Osteocyte (in vitro differentiated cells): ENCODE measurements around the gene PDE11A. TPM values are rescaled to one million over a fixed set of nuclear protein-coding genes. Genes with fewer than 3 reads are reported as not detected.
A peak's percentile ranks its signal among the peaks of the same experiment; 100 is the strongest.

Experiments
- DNase-seq: peaks from one replicate; pipeline ENCODE4 v3.0.0; 2021; ENCODE audit warnings: mixed read lengths; ENCODE audit not compliant: unreplicated experiment; ENCODE audit errors: extremely low spot score
- H3K27ac Mint-ChIP-seq: one replicate; pipeline ENCODE4 v1.8.0; 2021; ENCODE audit warnings: mild to moderate bottlenecking, mixed read lengths; ENCODE audit not compliant: unreplicated experiment
- H3K27me3 Mint-ChIP-seq: one replicate; pipeline ENCODE4 v1.8.0; 2021; ENCODE audit warnings: mixed read lengths; ENCODE audit not compliant: unreplicated experiment
- H3K36me3 Mint-ChIP-seq: one replicate; pipeline ENCODE4 v1.8.0; 2021; ENCODE audit warnings: mixed read lengths; ENCODE audit not compliant: unreplicated experiment
- H3K4me1 Mint-ChIP-seq: one replicate; pipeline ENCODE4 v1.8.0; 2021; ENCODE audit warnings: mixed read lengths; ENCODE audit not compliant: unreplicated experiment
- H3K4me3 Mint-ChIP-seq: one replicate; pipeline ENCODE4 v1.8.0; 2021; ENCODE audit warnings: mild to moderate bottlenecking, moderate library complexity, mixed read lengths; ENCODE audit not compliant: unreplicated experiment
- H3K9me3 Mint-ChIP-seq: one replicate; pipeline ENCODE4 v1.8.0; 2021; ENCODE audit warnings: mixed read lengths; ENCODE audit not compliant: unreplicated experiment
- CTCF ChIP-seq: fragments of 200-600 bp; sonication (generic); IDR thresholded peaks from 2 replicates; pipeline ENCODE4 v1.5.0; 2021; ENCODE audit warnings: antibody characterized with exemption, mild to moderate bottlenecking, moderate library complexity
- total RNA-seq: library from RNA; stranded (reverse); gene quantifications from 2 replicates; pipeline ENCODE4 v1.2.1, GENCODE V29; 2021

Gene PDE11A
- total RNA-seq, 1 donor from 2014 or later = 0.05 TPM

GRCh38 chr2:178075006-178075326 is 2.4 kb upstream of the PDE11A start:
- no peak for TF ChIP-seq CTCF
- Mint-ChIP-seq H3K4me3 (no peak overlapping the region), H3K4me1 (peaks cover 12% of the 10 kb centered on the region), H3K9me3 (no peaks in the 10 kb centered on the region), H3K27me3 (peaks cover 55% of the 10 kb centered on the region), H3K36me3 (no peaks in the 10 kb centered on the region), H3K27ac (no peak overlapping the region)
- DNase-seq = no peak

- peaks cover 58% of the 10 kb centered on the region for H3K27me3 Mint-ChIP-seq
- no peak for DNase-seq
- TF ChIP-seq CTCF = no peak
These were observed 1.8 kb upstream of the PDE11A start for GRCh38 chr2:178074123-178075005.

GRCh38 chr2:178072000-178072382 is 586 bp downstream of the PDE11A start:
- no peak for TF ChIP-seq CTCF
- no peak for DNase-seq
- H3K27me3 Mint-ChIP-seq = peaks cover 64% of the 10 kb centered on the region
- peaks cover 12% of the 10 kb centered on the region for H3K4me1 Mint-ChIP-seq
- no peak overlapping the region for H3K27ac Mint-ChIP-seq
- no peaks in the 10 kb centered on the region for H3K9me3 Mint-ChIP-seq
- peak overlapping the region; percentile 83 for H3K4me3 Mint-ChIP-seq
- H3K36me3 Mint-ChIP-seq = no peaks in the 10 kb centered on the region

More at GRCh38 chr2:178074123-178075005, 1.8 kb upstream of the PDE11A start:
- H3K36me3 Mint-ChIP-seq = no peaks in the 10 kb centered on the region
- peaks cover 12% of the 10 kb centered on the region for H3K4me1 Mint-ChIP-seq
- H3K9me3 Mint-ChIP-seq = no peaks in the 10 kb centered on the region
- no peak overlapping the region for H3K4me3 Mint-ChIP-seq
- H3K27ac Mint-ChIP-seq = no peak overlapping the region

GRCh38 chr2:178070824-178071223 is 1.8 kb downstream of the PDE11A start:
- no peak for TF ChIP-seq CTCF
- no peak for DNase-seq
- H3K4me3 Mint-ChIP-seq = no peak overlapping the region
- H3K27ac Mint-ChIP-seq = no peak overlapping the region
- H3K36me3 Mint-ChIP-seq = no peaks in the 10 kb centered on the region
- H3K9me3 Mint-ChIP-seq = no peaks in the 10 kb centered on the region
- peaks cover 63% of the 10 kb centered on the region for H3K27me3 Mint-ChIP-seq
- peaks cover 12% of the 10 kb centered on the region for H3K4me1 Mint-ChIP-seq

- H3K9me3 Mint-ChIP-seq = no peaks in the 10 kb centered on the region
- H3K27me3 Mint-ChIP-seq = peaks cover 60% of the 10 kb centered on the region
- H3K36me3 Mint-ChIP-seq = no peaks in the 10 kb centered on the region
- no peak for DNase-seq
- no peak overlapping the region for H3K4me3 Mint-ChIP-seq
- H3K4me1 Mint-ChIP-seq = peaks cover 12% of the 10 kb centered on the region
- TF ChIP-seq CTCF = no peak
- no peak overlapping the region for H3K27ac Mint-ChIP-seq
These were observed 3.0 kb downstream of the PDE11A start for GRCh38 chr2:178069551-178069950.
